Right ventricle myocardium superior (tissue), 1 donor: ENCODE results near the gene CPA4. TPM values are rescaled to one million over a fixed set of nuclear protein-coding genes. Genes with fewer than 3 reads are reported as not detected.
A peak's percentile ranks its signal among the peaks of the same experiment; 100 is the strongest.

Experiments used
- ATAC-seq: fragments of 200-7000 bp; cut with Tn5 transposase; one replicate; pipeline ENCODE4 v1.9.1; 2020; ENCODE audit warnings: mild to moderate bottlenecking; ENCODE audit not compliant: poor library complexity
- DNase-seq: peaks from one replicate; pipeline ENCODE4 v3.0.0-alpha.2; 2020
- intact Hi-C: fragments of 100-400 bp; cut with DNase I; formaldehyde crosslinking; loops from one replicate; pipeline ENCODE4 v1.11.2; 2022
- total RNA-seq: library from RNA; stranded (reverse); fragmentation: NEBNext Ultra II Directional; extraction: Animal tissue kit (Norgen Biotek cat#: 25700); gene quantifications from one replicate; pipeline ENCODE4 v1.2.1, GENCODE V29; 2021
- donor health status: DM: no; HTN: yes; CAD: no; lungs with severe emphysema.

CPA4 gene
- total RNA-seq, 1 donor from 2014 or later = not detected

DNA sequence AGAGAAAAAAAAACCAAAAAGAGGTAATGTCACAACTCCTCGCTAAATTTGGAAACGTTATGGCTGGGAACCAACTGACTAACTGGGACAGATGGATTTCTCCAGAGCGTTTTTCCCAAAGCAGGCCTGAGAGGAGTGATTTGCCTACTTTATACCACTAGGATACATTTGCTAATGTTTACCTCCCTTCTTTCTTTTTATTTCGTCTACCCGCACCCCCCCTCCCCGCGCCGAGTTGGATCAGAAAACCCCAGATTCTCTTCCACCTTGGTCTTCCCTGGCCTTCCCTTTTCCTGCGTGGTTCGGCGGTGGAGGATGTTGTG lies 19.1 kb upstream of the CPA4 start:
- intact Hi-C loops = no loop called here
- ATAC-seq = peak; percentile 48
- DNase-seq = no peak

DNA sequence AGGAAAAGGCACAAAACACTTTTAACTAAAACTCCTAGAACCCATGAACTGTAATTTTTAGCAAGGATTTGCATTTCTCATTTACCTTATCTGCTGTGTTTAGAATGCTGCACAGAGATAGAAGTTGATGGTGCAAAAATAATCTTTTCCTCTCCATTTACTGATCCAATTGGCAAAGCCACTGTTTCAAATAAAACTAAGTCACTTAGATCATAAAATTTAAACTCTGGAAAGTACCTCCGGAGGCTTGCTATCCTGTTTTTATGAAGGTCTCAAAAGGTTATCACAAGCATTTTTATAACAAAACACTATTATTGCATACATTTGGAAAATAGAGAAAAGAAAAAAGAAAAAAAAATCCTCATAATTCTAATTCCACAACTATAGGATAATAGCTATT lies 18.7 kb upstream of the CPA4 start:
- intact Hi-C loops = no loop called here
- ATAC-seq (no peak), DNase-seq (no peak)

DNA sequence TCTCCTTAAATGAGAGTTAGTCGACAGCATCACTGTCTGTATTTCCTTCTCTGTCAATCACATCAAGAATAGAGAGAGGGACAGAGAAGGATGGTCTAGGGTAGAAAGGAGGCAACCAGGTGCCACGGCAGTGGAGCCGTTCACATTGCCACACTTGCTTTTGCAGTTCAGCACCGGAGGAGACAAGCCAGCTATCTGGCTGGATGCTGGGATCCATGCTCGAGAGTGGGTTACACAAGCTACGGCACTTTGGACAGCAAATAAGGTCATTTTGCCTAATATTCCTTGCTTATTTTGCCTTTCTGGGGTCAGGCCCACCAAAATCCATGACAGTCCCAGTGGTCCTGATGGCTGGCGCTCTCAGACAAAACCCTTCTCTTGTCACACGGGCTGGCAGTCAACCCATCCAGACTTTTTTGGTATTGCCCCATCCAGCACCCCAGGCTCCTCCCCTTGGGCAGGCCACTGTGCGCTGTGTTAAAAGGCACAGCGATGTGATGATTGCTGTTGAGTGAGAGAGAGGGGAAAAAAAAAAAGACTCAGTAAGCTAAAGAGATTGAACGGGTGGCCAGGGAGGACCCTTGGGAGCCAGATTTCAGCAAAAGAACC lies 17.9 kb upstream of the CPA4 start:
- ATAC-seq (no peak), DNase-seq (no peak)
- intact Hi-C loops = no loop called here

DNA sequence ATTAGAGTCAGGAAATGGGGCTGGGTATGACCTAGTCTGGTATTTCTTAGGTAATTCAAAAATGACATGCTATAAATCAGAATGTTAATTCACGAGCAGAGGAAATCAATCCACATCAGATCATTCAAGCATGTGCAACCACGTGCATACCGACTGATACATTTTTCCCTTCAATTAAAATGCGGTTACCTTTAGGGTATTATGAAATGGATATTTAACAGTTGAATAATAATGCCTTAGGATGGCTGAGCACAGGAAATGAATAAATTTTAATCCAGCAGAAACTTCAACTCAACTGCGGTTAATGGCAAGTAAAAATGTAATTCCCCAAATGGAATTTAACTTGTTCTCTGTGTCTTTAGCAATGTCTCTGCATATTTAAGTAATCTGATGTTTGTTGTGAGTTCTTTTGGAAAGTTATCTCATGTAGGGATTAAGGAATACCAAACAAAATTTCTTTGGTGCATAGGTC lies 17.1 kb upstream of the CPA4 start:
- DNase-seq = no peak
- intact Hi-C loops = no loop called here
- no peak for ATAC-seq

DNA sequence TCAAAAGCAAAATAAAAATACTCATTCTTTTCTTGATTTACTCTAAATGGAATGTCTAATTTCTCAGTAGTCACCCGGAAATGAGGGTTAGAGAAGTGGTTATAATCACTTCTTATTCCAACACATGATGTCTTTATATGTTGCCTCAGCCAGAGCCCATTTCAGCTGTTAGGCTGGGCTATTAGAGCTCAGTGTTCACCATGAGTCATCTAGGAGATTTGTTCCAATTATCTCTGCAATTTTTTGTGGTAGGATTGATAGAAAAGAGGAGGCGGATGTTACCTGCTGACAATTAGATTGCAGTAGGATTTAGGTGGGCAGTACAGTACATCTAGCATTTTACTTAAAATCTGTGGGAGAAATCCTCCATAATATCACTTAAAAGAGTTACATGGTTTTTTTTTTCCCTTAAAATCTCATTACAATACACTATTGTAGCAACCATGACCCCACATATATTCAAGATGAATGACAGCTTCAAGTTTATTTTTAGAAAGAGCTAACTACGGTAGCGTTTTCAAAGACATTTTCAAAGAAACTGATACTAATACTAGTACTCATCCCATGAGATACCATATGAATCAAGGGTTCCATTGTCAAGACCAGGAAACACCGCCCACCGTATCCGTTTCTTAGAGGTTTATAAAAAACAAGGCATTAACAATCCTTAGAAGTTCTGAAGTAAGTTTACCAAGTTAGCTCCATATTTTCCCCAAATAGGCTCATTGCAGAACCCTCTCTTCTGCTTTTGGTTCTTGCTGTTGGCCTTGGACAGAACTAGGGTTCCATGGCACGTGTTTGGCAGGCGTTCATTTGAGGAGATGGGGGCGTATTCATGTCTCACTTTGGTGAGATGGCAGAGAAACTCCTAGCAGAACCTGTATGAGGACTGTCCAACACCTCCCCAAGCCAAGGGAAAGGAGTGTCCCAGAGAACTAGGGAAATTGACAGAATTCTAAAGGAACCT lies 15.9 kb upstream of the CPA4 start:
- no peak for DNase-seq
- intact Hi-C loops = no loop called here
- no peak for ATAC-seq

DNA sequence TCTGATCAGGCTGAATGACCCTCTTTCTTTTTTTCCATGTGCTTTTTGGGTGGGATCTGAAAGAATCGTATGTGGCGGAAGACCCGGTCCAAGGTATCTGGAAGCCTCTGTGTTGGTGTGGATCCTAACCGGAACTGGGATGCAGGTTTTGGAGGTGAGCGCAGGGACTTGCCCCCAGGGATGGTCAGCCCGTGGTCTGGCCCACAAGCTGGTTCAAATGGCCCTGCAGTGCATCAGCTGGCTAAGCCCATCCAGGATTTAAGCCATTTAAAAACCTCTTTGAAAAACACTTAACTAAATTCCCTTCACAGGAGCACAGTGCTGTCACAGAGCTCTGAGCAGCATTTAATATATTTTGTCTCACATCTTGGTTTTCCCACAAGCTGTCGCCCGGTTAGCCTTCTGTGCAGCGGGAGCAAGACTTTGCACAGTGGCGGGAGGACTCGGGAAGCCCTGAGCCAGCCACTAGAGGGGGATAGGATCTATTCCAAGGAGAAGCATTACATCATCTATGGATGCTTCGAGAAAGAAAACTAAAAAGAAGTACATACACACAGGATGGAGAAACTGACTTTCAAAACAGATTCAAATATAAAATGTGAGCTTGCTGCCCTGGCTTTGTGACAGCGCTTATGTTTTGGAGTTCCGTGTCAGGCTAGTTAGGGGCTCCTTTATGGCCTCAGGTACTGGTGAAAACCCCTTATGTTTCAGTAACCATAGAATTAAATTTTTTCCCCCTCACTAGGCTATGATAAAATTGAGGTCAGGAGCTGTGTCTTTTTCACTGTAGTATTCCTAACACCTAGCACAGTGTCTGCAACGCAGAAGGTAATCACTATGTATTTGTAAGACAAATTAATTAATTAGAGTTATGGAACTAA lies 15.0 kb upstream of the CPA4 start:
- ATAC-seq = peak; percentile 78
- intact Hi-C loops = no loop called here
- DNase-seq = peak; percentile 52

DNA sequence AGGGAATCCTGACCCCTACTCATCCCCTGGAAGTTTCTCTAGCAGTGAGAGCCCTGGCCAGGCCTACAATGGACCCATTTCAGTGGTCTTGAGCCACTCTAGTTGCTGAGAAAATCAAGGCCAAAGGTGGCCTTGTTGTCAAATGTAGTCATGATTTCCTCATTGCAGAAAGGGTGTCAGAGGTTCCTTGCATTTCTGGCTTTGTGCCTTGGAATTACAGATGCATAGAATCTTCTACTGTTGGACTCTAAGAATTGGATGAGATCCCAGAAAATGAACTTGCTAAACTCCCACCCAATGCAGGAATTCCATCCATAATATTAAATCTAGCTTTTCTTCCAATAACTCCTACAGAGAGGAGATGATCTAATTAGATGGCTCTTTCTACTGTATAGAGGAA lies 14.1 kb upstream of the CPA4 start:
- ATAC-seq = no peak
- intact Hi-C loops = no loop called here
- DNase-seq = no peak

DNA sequence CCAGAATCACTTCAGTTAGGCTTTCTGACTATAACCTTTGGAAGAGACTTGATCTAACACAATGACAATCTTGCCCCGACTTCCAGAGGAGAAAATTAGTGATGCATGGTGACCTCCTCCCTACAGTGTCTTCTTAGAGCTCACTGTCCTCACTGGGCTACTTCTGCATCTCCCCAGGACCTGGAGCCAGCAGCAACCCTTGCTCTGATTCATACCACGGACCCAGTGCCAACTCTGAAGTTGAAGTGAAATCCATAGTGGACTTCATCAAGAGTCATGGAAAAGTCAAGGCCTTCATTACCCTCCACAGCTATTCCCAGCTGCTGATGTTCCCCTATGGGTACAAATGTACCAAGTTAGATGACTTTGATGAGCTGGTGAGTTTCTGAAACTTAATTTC lies 13.7 kb upstream of the CPA4 start:
- DNase-seq = no peak
- intact Hi-C loops = no loop called here
- ATAC-seq = no peak

DNA sequence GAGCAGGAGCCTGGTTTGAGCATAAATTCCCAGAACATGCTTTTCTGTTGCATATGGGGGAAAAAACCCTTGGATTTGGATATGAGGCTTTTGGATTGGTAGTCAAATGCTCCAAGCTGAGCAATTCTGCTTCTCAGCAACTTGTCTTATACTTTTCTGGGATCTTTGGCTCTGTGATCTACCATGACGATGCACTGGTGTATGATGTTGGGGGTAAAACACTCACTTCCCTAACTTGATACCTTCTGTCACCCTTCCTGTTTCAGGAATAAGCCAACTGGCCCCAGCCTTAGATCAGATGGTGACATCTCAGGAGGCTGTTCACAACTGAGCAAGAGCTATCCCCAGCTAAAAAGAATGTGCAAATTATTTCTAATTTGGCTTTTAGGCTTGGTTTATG lies 13.1 kb upstream of the CPA4 start:
- ATAC-seq (no peak), DNase-seq (no peak)
- intact Hi-C loops = no loop called here

DNA sequence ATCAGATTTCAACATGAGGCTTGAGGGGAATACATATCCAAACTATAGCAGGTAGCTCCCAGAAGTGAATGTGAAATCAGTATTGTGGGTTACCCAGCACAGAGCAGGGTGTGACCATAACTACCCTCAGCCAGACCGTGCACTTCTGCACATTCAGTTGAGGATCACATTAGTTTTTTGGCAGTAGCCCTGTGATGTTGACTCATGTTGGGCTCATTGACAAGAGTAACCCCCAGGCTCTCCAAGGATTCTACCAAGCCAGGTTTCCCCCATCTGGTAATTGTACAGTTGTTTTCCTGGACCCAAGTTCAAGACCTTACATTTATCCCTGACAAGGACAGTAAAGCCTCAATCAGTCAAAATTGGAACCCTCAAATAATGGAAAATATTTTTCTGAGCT lies 11.7 kb upstream of the CPA4 start:
- peak; percentile 38 for ATAC-seq
- intact Hi-C loops = no loop called here
- no peak for DNase-seq

DNA sequence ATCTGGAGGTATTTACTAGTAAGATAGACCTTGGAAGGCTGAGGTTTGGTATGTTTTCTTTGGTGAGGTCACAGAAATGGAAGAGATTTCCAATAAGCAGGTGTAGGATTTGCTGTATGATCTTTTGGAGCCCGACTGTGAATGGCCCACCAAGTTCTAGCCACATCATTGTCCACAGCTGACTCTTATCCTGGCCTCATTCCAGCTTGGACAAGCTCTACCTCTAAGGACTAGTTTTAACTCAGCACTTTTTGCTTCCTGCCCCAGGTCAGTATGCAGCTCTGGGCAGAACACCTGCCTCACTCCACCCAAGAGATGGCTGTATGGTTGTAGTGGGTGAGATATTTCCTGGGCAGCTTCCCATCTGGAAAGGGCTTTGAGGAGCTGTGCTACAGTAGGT lies 6.1 kb upstream of the CPA4 start:
- DNase-seq (no peak), ATAC-seq (no peak)
- intact Hi-C loops = no loop called here

DNA sequence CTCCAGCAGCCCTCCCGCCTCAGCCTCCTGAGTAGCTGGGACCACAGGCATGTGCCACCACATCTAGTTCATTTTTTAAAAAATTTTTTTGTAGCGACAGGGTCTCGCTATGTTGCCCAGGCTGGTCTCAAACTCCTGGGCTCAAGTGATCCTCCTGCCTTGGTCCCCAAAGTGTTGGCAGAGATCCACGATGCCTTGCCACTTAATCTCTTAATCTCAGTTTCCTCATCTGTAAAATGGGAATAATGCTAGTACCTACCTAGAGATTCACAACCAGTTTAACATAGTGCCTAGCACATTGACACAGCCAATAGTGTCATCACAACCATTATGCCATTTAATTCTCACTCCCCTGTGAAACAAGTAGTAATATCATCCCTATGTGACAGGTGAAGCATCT lies 4.8 kb upstream of the CPA4 start:
- ATAC-seq = no peak
- intact Hi-C loops = no loop called here
- DNase-seq = no peak

DNA sequence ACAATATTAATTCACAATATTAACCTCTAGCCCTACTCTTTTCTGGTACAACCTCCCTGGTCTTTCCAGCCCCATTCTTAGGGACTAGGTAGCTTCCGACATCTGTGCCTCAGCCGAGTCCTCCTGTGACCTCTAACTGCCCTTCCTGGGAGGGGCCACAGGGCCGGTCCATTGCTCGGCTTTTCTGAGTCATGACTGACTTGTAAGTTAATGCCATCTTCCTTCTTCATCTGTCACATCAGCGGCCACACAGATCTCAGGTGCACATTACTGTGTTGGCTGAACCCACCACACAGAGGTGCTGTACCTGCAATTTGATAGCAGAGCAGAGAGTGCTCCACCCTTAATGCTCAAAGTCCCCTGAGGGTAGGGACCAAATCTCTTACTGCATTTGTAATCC lies 4.1 kb upstream of the CPA4 start:
- ATAC-seq = no peak
- intact Hi-C loops = no loop called here
- DNase-seq = no peak

DNA sequence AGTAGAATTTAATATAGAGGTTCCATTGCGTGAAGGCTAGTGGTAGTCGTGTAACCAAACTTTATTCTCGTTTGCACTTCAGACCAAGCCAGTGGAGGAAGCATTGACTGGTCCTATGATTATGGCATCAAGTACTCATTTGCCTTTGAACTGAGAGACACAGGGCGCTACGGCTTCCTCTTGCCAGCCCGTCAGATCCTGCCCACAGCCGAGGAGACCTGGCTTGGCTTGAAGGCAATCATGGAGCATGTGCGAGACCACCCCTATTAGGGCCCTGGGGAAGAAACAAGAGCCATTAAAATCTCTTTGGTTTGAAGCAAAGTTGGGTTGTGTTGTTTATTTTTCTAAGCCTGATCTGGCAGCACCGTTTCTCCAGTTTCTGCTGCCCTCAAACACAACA lies 3.5 kb upstream of the CPA4 start:
- intact Hi-C loops = no loop called here
- ATAC-seq (no peak), DNase-seq (no peak)

DNA sequence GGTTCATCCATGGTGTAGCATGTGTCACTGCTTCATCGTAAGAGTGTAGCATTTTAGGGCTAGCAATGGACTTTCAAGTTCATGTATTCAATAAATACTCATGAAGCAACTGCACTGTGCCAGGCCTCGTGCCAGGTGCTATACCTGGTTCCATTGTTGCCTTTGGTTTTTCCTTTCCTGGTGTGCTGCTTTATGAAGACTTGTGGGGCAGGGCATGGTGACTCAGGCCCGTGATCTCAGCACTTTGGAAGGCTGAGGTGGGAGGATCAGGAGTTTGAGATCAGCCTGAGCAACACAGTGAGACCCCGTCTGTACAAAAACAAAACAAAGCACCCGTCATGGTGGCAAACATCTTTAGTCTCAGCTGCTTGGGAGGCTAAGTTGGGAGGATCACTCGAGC lies 2.2 kb upstream of the CPA4 start:
- intact Hi-C loops = no loop called here
- ATAC-seq = no peak

DNA sequence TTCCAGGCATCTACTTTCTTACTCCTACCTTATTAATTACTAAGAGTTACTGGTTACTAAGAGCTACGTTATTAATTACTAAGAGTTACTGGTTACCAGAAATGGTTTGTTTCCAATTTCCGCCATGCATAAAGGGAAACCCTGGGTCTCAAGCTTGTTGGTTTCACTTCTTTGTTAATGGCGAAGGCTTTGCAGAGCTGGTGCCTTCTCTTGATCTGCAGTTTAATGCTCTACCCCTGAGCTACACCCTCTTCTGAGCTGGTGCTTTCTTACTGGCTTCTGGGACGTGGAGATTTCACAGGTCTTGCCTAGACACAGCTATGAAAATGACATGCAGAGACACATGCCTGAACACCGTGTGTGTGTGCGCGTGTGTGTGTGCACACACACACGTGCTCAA lies 560 bp downstream of the CPA4 start:
- intact Hi-C loops = no loop called here
- ATAC-seq = no peak
- no peak for DNase-seq

More for the DNA sequence above, 2.2 kb upstream of the CPA4 start:
- no peak for DNase-seq

DNA sequence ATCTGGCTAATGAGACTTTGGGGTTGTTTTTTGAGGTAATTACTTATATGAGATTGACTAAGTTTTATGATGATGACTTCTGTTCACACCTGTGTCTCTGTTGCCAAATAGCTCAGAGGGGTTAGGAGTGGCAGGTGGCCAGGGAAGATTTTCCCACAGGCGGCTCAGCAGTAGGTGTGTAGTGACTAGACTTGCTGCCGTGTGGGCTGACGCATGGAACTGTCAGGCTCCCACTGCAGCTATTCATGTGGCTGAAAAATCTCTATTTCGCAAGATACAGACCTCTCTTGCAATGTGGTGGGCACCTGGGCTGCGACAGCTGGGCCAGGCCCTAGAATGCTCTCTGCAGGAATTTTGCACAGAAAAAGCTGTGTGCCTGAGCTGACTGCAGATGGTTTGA lies 1.4 kb downstream of the CPA4 start:
- intact Hi-C loops = no loop called here
- DNase-seq = no peak
- ATAC-seq = no peak

DNA sequence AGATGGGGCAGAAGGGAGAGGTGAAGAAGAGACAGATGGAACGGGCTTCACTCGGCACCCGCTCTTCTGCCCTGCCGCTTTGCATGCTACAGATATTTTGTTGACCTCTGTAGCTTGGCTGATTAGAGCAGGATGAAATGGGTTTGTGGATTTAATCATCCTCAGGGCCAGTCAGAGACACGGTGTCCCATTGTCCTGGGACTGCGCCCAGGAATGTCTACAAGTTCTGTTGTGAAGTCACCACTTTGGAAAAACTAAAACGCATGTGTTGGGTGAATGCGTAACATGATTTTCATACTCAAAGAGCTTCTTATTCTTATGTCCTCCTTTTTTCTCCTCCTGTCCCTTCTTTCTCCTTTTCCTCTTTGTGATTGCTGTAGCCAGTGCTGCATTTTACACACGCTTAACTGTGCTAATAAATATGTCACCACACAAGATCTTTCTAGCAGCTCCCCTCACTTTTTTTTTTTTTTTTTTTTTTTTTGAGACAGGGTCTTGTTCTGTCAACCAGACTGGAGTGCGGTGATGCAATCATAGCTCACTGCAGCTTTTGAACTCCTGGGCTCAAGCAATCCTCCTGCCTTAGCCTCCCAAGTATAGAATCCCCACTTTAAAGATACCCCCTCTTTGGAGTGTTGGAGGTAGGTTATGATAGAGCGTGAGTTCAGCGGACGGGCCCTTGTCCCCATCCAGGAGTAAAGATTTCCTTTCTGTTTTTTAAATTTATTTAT lies 3.4 kb downstream of the CPA4 start:
- intact Hi-C loops = no loop called here
- ATAC-seq = no peak
- no peak for DNase-seq
